ENCODE results near the gene PLXDC2.

DNA sequence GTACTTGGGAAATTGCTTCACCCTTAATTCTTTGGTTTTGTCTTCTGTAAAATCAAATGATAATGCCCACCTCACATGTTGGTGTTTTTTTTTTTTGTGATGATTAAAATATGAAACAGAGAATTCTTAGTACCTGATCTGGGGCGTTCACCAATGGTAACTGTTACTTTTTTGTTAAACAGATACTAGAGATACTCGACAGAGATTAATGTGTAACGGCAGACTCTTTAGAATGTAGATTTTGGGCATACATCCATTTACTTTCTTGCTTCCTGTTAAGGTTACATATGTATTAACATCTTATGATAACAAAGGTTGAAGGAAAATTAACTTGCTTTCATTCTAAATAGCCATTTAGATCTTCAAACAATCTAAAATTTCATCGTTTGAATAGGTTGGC, 23.3 kb downstream of the PLXDC2 start:
- TF ChIP-seq POLR2A (IDR thresholded peaks at IDR 0.05) = no peak
- TF ChIP-seq, protein P1, sequence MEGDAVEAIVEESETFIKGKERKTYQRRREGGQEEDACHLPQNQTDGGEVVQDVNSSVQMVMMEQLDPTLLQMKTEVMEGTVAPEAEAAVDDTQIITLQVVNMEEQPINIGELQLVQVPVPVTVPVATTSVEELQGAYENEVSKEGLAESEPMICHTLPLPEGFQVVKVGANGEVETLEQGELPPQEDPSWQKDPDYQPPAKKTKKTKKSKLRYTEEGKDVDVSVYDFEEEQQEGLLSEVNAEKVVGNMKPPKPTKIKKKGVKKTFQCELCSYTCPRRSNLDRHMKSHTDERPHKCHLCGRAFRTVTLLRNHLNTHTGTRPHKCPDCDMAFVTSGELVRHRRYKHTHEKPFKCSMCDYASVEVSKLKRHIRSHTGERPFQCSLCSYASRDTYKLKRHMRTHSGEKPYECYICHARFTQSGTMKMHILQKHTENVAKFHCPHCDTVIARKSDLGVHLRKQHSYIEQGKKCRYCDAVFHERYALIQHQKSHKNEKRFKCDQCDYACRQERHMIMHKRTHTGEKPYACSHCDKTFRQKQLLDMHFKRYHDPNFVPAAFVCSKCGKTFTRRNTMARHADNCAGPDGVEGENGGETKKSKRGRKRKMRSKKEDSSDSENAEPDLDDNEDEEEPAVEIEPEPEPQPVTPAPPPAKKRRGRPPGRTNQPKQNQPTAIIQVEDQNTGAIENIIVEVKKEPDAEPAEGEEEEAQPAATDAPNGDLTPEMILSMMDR (IDR thresholded peaks at IDR 0.05) = no peak

All from heart left ventricle (tissue), 13 donors.